ENCODE data around the gene NHLRC1. TPM values are rescaled to one million over a fixed set of nuclear protein-coding genes. Genes with fewer than 3 reads are reported as not detected.

Gene NHLRC1
- total RNA-seq, 4 donors from 2014 or later: 0.49 to 3.6 (median 1.5) TPM

DNA sequence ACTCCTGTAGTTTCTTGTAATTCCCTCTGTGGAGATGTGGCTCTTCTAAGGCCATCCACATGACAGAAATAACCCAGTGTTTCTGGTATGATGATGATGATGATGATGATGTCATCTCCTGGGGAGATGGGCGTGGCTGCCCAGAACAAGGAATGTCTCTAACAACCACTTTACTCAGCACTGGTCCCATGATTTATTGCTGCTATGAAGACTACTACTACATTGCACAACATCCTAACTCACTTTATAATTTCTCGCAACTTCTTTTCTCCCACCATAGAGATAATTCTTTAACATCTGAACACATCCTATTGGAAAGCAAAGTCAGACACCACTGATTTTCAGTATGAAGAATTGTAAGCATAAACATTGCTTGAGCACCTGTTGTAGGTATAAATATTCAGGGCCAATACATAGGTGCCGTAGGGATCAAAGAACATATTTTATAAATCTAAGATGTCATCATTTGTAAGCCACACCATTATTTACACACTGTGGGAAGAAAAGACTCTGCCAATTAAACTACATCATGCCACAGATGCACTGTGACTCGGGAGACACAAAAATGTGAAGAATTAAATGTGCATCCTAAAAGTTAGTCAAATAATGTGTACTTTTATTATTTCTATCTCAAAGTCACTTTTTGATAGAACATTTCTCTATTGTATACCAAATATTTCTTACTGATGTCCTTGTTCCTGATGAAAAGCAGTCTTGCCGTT, 26.0 kb upstream of the NHLRC1 start:
- TF ChIP-seq, protein P1, sequence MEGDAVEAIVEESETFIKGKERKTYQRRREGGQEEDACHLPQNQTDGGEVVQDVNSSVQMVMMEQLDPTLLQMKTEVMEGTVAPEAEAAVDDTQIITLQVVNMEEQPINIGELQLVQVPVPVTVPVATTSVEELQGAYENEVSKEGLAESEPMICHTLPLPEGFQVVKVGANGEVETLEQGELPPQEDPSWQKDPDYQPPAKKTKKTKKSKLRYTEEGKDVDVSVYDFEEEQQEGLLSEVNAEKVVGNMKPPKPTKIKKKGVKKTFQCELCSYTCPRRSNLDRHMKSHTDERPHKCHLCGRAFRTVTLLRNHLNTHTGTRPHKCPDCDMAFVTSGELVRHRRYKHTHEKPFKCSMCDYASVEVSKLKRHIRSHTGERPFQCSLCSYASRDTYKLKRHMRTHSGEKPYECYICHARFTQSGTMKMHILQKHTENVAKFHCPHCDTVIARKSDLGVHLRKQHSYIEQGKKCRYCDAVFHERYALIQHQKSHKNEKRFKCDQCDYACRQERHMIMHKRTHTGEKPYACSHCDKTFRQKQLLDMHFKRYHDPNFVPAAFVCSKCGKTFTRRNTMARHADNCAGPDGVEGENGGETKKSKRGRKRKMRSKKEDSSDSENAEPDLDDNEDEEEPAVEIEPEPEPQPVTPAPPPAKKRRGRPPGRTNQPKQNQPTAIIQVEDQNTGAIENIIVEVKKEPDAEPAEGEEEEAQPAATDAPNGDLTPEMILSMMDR (IDR thresholded peaks at IDR 0.05; ENCODE audit: low read depth): no peak

DNA sequence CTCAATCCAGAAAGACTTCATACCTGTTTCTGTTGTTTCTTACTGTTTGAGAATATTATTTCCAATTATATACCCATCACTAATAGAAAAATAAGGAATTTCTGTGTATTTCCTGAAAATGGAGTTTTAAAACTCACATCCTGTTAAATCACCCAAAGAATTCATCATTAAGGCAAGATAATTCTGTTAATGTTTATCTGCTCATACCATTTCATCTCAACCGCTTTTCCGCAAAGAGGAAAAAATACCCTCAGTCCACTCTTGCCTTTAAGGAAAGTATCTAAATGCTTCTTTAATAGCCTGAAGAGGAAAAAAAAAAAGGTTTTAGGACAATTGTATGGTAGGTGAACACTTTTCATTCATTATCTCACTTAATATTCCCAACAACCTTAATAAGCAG, 25.1 kb upstream of the NHLRC1 start:
- TF ChIP-seq, protein P1 (IDR thresholded peaks at IDR 0.05; ENCODE audit: low read depth): no peak

DNA sequence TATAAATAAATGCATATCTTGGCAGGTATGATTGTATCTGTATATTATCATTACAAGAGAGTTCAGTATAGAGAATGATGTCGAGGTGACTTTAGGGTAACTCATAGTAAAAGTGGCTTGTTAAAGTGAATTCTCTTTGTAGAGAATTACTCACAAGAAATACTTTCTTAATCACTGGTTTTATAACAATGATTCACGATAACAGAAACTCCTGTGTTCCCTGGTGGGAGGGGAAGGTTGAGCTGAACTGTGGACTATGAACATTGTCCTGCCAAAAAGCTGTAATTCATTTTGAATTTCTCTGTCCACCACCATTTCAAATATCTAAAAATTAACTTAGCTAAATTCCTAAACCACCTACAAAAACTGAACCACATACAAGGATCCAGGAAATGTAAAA, 24.7 kb upstream of the NHLRC1 start:
- TF ChIP-seq, protein P1 (IDR thresholded peaks at IDR 0.05; ENCODE audit: low read depth): no peak

DNA sequence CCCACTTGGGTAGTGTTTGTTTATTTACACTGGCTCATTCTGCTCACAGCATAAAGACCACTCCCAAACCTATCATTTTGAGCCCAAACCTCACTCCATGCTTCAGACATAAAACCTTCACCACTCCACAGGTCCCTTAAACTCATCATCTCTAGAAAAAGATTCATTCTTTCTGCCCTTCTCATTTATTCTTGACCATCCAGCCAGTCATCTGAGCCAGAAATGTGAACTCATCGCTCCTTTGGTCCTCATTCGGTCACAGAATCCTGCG, 20.0 kb upstream of the NHLRC1 start:
- TF ChIP-seq, protein P1 (IDR thresholded peaks at IDR 0.05; ENCODE audit: low read depth): no peak

DNA sequence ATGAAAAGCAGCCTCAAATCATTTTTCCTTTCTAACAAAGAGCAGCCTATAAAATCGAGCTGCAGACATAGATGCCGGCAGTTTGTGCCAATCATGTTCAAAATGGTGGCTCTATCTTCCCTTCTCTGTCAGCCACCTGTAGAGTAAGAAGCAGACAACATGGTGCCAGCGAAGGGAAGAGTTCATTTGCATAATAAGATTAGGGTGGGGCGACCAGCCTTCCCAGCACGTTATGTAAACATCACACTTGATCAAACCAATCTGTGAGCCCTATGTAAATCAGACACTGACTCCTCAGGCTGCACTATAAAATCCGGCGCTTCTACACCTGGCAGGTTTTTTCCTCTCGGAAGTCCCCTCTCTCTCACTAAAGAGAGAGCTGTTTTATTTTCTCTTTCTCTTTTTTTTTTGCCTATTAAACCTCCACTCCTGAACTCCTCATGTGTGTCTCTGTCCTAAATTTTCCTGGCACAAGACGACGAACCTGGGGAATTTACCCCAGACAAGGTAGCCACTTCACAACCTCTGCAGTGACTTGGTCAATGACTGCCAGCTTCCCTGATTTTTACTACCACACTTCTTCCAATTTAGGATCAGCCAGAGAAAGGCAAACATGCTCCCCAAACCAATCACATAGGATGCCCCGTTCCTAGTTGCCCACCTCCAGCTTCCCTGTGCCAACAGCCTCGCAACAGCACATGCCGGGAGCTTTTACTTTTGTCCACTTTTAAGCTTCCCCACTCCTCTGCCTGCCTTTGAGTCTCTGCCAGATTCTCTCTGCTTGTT, 19.5 kb upstream of the NHLRC1 start:
- TF ChIP-seq, protein P1 (IDR thresholded peaks at IDR 0.05; ENCODE audit: low read depth): no peak

DNA sequence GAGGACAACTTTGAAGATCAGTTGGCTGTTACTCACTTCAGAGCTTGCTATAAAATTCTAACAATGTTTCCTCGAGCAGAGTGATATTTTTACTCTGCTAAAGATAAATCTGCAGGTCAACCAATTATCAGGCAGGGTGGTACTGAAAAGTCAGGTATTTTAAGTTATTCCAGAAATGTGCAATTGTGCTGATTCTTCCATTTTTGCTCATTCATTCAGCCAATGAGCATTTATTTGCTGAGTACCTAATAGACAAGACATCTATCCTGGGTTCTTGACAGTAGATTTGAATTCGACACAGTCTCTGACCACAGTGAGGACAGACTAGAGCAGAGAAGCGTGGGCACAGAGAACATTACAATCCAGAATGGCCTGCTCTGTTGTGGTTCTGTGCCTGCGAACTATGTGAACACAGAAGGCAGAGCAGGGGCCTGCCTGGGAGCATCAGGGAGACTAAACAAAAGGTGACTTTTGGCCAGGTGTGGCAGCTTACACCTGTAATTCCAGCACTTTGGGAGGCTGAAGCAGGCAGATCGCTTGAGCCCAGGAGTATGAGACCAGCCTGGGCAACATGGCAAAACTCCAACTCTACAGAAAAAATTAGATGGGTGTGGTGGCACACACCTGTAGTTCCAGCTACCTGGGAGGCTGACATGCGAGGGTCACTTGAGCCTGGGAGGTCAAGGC, 17.6 kb upstream of the NHLRC1 start:
- TF ChIP-seq, protein P1 (IDR thresholded peaks at IDR 0.05; ENCODE audit: low read depth): no peak

DNA sequence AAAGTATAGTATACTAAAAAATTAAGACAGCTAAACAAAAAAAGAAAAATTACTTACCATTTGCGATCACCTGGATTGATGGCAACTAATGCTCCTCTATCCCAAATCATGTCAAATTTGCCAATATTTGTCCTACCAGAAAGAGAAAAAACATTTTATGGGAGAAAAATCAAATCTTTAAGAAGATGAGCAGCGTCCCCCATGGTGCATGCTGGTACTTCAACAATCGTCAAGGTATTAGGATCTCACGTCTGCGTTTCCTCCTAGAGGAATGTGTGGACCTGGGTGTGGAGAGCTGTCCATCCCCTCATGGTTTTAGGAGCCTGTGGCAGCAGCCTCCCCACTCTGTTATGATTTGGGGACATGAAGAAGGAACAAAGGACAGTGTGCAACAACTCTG, 16.4 kb upstream of the NHLRC1 start:
- TF ChIP-seq, protein P1 (IDR thresholded peaks at IDR 0.05; ENCODE audit: low read depth): no peak

All from subcutaneous adipose tissue (tissue), 4 donors.